ENCODE data around the gene UPK2. TPM values are rescaled to one million over a fixed set of nuclear protein-coding genes. Genes with fewer than 3 reads are reported as not detected.

UPK2 gene
- total and polyA plus RNA-seq, 2 of the 13 experiments (the other 11 are each of a cell fraction or from before 2014, with no cell fraction given): not detected

GRCh38 chr11:118921929-118922744 is 34.0 kb upstream of the UPK2 start (continued):
- TF ChIP-seq FOXC1 (CRISPR knock-in tag; IDR thresholded peaks at IDR 0.05; ENCODE audit: borderline replicate concordance): 0 out of 2 replicates have a peak, but pooled peaks have one; percentile 16
- peak; percentile 48; the same call in 1 of the 2 replicates for TF ChIP-seq SOX5 (CRISPR knock-in tag; IDR thresholded peaks at IDR 0.05; ENCODE audit: borderline replicate concordance)
- peak; percentile 34; the same call in 1 of the 2 replicates for TF ChIP-seq YEATS4 (CRISPR knock-in tag; IDR thresholded peaks at IDR 0.05; ENCODE audit: borderline replicate concordance)
- peak; percentile 84 for TF ChIP-seq SP5 (CRISPR knock-in tag; IDR thresholded peaks at IDR 0.05; ENCODE audit: borderline replicate concordance, low read depth)
- no peak for TF ChIP-seq KLF12 (CRISPR knock-in tag; IDR thresholded peaks at IDR 0.05; ENCODE audit: borderline replicate concordance)
- peak; percentile 70; the same call in 1 of the 2 replicates for TF ChIP-seq ZNF687 (CRISPR knock-in tag; IDR thresholded peaks at IDR 0.05)
- TF ChIP-seq GRHL1 (CRISPR knock-in tag; conservative IDR thresholded peaks at IDR 0.05): no peak
- TF ChIP-seq SETDB1 (CRISPR knock-in tag; IDR thresholded peaks at IDR 0.05; ENCODE audit: borderline replicate concordance): no peak
- no peak for TF ChIP-seq ADNP (CRISPR knock-in tag; IDR thresholded peaks at IDR 0.05)
- peak; percentile 65 for TF ChIP-seq ZFY (CRISPR knock-in tag; IDR thresholded peaks at IDR 0.05)
- peak in 1 of 2 experiments; percentile 36; a peak in 1 of 4 replicates for TF ChIP-seq EP300 (IDR thresholded peaks at IDR 0.05; ENCODE audit: low read depth in 2 of 2, low read length in 2 of 2)
- TF ChIP-seq EP300 (CRISPR knock-in tag; IDR thresholded peaks at IDR 0.05; ENCODE audit: borderline replicate concordance): no peak
- TF ChIP-seq FOXP4 (CRISPR knock-in tag; IDR thresholded peaks at IDR 0.05): peak; percentile 44
- peak; percentile 46; the same call in 1 of the 2 replicates for TF ChIP-seq ARID5B (CRISPR knock-in tag; IDR thresholded peaks at IDR 0.05)
- peak; percentile 55 for TF ChIP-seq FOSL2 (CRISPR knock-in tag; IDR thresholded peaks at IDR 0.05)
- peak; percentile 79 for TF ChIP-seq RXRA (CRISPR knock-in tag; IDR thresholded peaks at IDR 0.05)
- 0 out of 2 replicates have a peak, but pooled peaks have one; percentile 23 for TF ChIP-seq GATAD1 (CRISPR knock-in tag; IDR thresholded peaks at IDR 0.05)

Data from HepG2 (cell line).